ENCODE data around the gene DAGLA.

DAGLA gene

GRCh38 chr11:61762798-61763197 lies 82.6 kb downstream of the DAGLA start:
- DNase-seq (ENCODE audit: insufficient read length, low spot score), result no peak
- no peak for FAIRE-seq
- TF ChIP-seq SPI1 (IDR thresholded peaks at IDR 0.05; ENCODE audit: low read depth, low read length) (no peak), POLR2A (IDR thresholded peaks at IDR 0.05; ENCODE audit: low read depth, low read length) (no peak), POLR2AphosphoS5 (IDR thresholded peaks at IDR 0.05; ENCODE audit: low read depth, low read length) (no peak), POU2F2 (IDR thresholded peaks at IDR 0.05; ENCODE audit: low read depth, low read length) (no peak), TAF1 (IDR thresholded peaks at IDR 0.05; ENCODE audit: low read depth, low read length) (no peak), PAX5 (IDR thresholded peaks at IDR 0.05; ENCODE audit: insufficient read depth, low read length, severe bottlenecking) (no peak)

DNA sequence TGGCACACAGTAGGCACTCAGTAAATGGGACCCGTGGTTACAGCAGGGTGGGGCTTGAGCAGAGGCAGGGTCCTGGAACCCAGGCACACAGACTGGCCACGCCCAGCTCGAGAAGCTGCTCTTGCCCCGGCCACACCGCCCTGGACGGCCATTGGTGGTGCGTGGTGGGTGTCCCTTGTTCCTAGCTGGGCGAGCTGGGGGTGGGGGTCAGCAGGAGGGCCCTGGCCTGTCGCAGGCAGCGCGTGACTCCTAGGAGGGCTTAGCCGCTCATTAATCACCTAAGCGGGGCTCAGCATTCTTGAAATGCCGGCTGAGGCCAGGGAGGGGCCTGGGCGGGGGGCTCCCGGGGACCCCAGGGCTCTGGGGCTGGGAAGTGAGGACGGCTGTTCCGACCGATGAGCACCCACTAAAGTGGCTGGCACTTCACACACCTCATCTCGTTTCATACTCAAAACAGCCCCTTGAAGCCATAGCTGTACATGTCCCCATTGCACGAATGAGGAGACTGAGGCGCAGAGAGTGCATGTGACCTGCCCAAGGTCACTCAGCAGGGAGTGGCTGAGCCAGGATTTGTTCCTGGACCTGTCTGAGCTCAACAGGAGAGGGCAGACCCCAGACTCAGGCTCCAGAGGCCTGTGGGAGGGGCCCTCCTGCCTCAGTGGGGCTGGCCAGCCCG lies 83.9 kb downstream of the DAGLA start:
- no peak for TF ChIP-seq POU2F2 (IDR thresholded peaks at IDR 0.05; ENCODE audit: low read depth, low read length)
- TF ChIP-seq TAF1 (IDR thresholded peaks at IDR 0.05; ENCODE audit: low read depth, low read length), result no peak
- no peak for TF ChIP-seq SPI1 (IDR thresholded peaks at IDR 0.05; ENCODE audit: low read depth, low read length)
- no peak for TF ChIP-seq POLR2A (IDR thresholded peaks at IDR 0.05; ENCODE audit: low read depth, low read length)
- TF ChIP-seq POLR2AphosphoS5 (IDR thresholded peaks at IDR 0.05; ENCODE audit: low read depth, low read length), result no peak
- no peak for TF ChIP-seq PAX5 (IDR thresholded peaks at IDR 0.05; ENCODE audit: insufficient read depth, low read length, severe bottlenecking)
- DNase-seq (ENCODE audit: insufficient read length, low spot score), result no peak
- no peak for FAIRE-seq

GRCh38 chr11:61764606-61765260 lies 84.5 kb downstream of the DAGLA start:
- FAIRE-seq (no peak), DNase-seq (ENCODE audit: insufficient read length, low spot score) (no peak)
- TF ChIP-seq PAX5 (IDR thresholded peaks at IDR 0.05; ENCODE audit: insufficient read depth, low read length, severe bottlenecking), result no peak
- no peak for TF ChIP-seq POLR2A (IDR thresholded peaks at IDR 0.05; ENCODE audit: low read depth, low read length)
- TF ChIP-seq TAF1 (IDR thresholded peaks at IDR 0.05; ENCODE audit: low read depth, low read length), result no peak

DNA sequence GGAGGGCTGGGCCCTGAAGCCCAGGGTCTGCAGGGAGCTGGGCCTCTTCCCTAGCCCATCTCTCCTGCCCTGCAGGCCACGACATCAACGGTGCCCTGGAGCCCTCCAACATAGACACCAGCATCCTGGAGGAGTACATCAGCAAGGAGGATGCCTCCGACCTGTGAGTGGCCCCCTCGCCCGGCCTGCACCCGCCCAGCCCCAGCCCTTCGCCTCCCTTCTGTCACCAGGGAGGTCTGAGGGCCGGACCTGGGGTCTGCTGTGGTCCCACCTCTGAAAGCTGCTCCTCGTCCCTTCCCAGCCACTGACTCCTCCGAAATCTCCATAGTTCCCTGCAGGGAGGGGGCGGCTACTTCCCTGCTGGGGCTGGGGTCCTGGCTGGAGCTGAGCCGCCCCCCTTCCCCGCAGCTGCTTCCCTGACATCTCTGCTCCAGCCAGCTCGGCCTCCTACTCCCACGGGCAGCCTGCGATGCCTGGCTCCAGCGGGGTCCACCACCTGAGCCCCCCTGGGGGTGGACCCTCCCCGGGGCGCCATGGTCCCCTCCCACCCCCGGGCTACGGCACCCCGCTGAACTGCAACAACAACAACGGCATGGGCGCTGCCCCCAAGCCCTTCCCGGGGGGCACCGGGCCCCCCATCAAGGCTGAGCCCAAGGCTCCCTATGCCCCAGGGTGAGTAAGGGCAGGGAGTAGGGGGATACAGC lies 85.5 kb downstream of the DAGLA start:
- no peak for TF ChIP-seq POLR2A (IDR thresholded peaks at IDR 0.05; ENCODE audit: low read depth, low read length)
- no peak for TF ChIP-seq POU2F2 (IDR thresholded peaks at IDR 0.05; ENCODE audit: low read depth, low read length)
- TF ChIP-seq TAF1 (IDR thresholded peaks at IDR 0.05; ENCODE audit: low read depth, low read length), result no peak
- TF ChIP-seq PAX5 (IDR thresholded peaks at IDR 0.05; ENCODE audit: insufficient read depth, low read length, severe bottlenecking), result no peak
- TF ChIP-seq POLR2AphosphoS5 (IDR thresholded peaks at IDR 0.05; ENCODE audit: low read depth, low read length), result no peak
- FAIRE-seq, result no peak
- no peak for DNase-seq (ENCODE audit: insufficient read length, low spot score)

GRCh38 chr11:61766353-61766841 lies 86.2 kb downstream of the DAGLA start:
- DNase-seq (ENCODE audit: insufficient read length, low spot score) (no peak), FAIRE-seq (no peak)
- no peak for TF ChIP-seq SPI1 (IDR thresholded peaks at IDR 0.05; ENCODE audit: low read depth, low read length)

GRCh38 chr11:61768376-61769076 lies 88.3 kb downstream of the DAGLA start:
- DNase-seq (ENCODE audit: insufficient read length, low spot score) (no peak), FAIRE-seq (no peak)
- TF ChIP-seq PAX5 (IDR thresholded peaks at IDR 0.05; ENCODE audit: insufficient read depth, low read length, severe bottlenecking) (no peak), TAF1 (IDR thresholded peaks at IDR 0.05; ENCODE audit: low read depth, low read length) (no peak), SPI1 (IDR thresholded peaks at IDR 0.05; ENCODE audit: low read depth, low read length) (no peak), POU2F2 (IDR thresholded peaks at IDR 0.05; ENCODE audit: low read depth, low read length) (no peak), POLR2A (IDR thresholded peaks at IDR 0.05; ENCODE audit: low read depth, low read length) (no peak), POLR2AphosphoS5 (IDR thresholded peaks at IDR 0.05; ENCODE audit: low read depth, low read length) (no peak)

DNA sequence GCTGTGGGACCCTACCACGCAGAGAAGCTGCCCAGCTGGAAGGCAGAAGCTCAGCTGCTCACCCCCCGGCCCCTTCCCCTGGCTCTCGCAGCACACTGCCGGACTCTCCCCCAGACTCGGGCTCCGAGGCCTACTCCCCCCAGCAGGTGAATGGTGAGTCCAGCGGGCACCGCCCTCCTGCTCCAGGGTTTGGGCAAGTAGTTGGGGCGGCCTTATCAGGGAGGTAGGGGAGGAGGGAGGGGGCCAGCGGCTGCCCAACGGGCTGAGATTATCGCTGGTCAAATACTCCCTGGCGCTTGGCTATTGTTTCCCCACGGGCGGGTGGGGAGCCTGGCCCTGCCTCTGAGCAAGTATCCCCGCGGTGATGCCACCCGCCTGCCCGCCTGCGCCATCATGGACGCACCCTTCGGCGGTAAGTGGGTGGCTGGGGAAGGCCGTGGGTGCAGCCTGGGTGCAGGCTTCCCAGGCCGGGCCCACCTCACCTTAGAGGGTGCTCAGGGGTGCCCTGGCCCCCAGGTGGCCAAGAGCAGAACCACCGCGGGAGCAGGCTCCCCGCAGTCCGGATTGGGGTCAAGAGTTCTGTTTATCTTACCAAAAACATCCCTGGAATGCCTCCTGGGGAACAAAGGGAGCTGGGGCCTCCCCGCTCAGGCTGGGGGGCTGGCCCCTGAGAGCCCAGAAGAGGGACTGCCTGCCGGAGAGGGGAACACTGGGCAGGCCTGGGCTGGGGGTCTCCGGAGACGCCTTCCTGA lies 89.2 kb downstream of the DAGLA start:
- FAIRE-seq (no peak), DNase-seq (ENCODE audit: insufficient read length, low spot score) (no peak)
- no peak for TF ChIP-seq PAX5 (IDR thresholded peaks at IDR 0.05; ENCODE audit: insufficient read depth, low read length, severe bottlenecking)
- no peak for TF ChIP-seq POLR2A (IDR thresholded peaks at IDR 0.05; ENCODE audit: low read depth, low read length)
- TF ChIP-seq POLR2AphosphoS5 (IDR thresholded peaks at IDR 0.05; ENCODE audit: low read depth, low read length), result no peak
- TF ChIP-seq SPI1 (IDR thresholded peaks at IDR 0.05; ENCODE audit: low read depth, low read length), result no peak
- TF ChIP-seq POU2F2 (IDR thresholded peaks at IDR 0.05; ENCODE audit: low read depth, low read length), result no peak
- no peak for TF ChIP-seq TAF1 (IDR thresholded peaks at IDR 0.05; ENCODE audit: low read depth, low read length)

GRCh38 chr11:61769946-61770683 lies 89.9 kb downstream of the DAGLA start:
- FAIRE-seq (no peak), DNase-seq (ENCODE audit: insufficient read length, low spot score) (no peak)
- TF ChIP-seq PAX5 (IDR thresholded peaks at IDR 0.05; ENCODE audit: insufficient read depth, low read length, severe bottlenecking) (no peak), TAF1 (IDR thresholded peaks at IDR 0.05; ENCODE audit: low read depth, low read length) (no peak), POLR2A (IDR thresholded peaks at IDR 0.05; ENCODE audit: low read depth, low read length) (no peak), POLR2AphosphoS5 (IDR thresholded peaks at IDR 0.05; ENCODE audit: low read depth, low read length) (no peak), POU2F2 (IDR thresholded peaks at IDR 0.05; ENCODE audit: low read depth, low read length) (no peak), SPI1 (IDR thresholded peaks at IDR 0.05; ENCODE audit: low read depth, low read length) (no peak)
